ENCODE measurements around the gene PNMA8A. TPM values are rescaled to one million over a fixed set of nuclear protein-coding genes. Genes with fewer than 3 reads are reported as not detected.

The PNMA8A gene
- total and polyA plus RNA-seq, 2 experiments from 2014 or later, result 5.5 to 11.2 TPM

DNA sequence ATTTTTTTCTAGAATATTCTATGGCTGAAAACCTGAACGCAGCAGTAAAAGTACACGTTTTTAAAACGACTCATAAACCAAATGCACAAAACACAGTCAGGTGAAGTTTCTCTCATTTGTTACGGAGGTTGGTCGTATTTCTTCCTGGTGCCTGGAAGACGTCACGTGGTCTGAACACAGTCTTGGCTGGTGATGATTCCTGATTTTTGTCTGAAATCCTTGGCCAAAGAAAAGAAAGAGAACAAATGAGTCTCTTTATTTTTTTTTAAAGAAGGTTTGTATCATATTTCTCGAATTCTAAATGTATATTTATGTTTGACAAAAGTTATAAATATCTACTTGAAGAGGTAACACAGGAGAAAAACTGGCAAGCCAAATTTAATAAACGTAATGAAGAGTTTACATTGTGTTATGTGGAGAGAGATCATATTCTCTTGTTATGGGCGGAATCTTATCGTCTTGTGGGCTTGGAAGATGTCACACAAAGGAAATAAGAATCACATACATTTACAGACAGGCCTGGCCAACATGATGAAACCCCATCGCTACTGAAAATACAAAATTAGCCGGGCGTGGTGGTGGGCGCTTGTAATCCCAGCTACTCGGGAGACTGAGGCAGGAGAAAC lies 10.0 kb upstream of the PNMA8A start:
- Histone ChIP-seq H3K9me3 (ENCODE audit: low read depth) (no peaks in the 10 kb centered on the region), H3K4me2 (peak overlapping the region; percentile 66), H4K20me1 (ENCODE audit: insufficient read depth, poor library complexity, severe bottlenecking) (no peaks in the 10 kb centered on the region), H3K36me3 (replicated peaks; ENCODE audit: insufficient read depth, low read depth) (no peaks in the 10 kb centered on the region), H3K9me2 (replicated peaks; ENCODE audit: insufficient read depth) (no peaks in the 10 kb centered on the region), H3K4me1 (ENCODE audit: insufficient read depth) (peaks cover 23% of the 10 kb centered on the region), H3K4me3 (no peak overlapping the region), H2AFZ (no peak overlapping the region), H3K79me2 (no peaks in the 10 kb centered on the region), H3K27ac (peak overlapping the region; percentile 94), H3K27me3 (no peaks in the 10 kb centered on the region)
- WGBS (ENCODE audit: low lambda C conversion rate, missing lambda C conversion rate), result 47% methylated on average over 16 of the region's 16 CpGs
- no peak for TF ChIP-seq EZH2phosphoT487 (IDR thresholded peaks at IDR 0.05; ENCODE audit: low read depth, severe bottlenecking, unreplicated experiment)
- TF ChIP-seq, protein P1, sequence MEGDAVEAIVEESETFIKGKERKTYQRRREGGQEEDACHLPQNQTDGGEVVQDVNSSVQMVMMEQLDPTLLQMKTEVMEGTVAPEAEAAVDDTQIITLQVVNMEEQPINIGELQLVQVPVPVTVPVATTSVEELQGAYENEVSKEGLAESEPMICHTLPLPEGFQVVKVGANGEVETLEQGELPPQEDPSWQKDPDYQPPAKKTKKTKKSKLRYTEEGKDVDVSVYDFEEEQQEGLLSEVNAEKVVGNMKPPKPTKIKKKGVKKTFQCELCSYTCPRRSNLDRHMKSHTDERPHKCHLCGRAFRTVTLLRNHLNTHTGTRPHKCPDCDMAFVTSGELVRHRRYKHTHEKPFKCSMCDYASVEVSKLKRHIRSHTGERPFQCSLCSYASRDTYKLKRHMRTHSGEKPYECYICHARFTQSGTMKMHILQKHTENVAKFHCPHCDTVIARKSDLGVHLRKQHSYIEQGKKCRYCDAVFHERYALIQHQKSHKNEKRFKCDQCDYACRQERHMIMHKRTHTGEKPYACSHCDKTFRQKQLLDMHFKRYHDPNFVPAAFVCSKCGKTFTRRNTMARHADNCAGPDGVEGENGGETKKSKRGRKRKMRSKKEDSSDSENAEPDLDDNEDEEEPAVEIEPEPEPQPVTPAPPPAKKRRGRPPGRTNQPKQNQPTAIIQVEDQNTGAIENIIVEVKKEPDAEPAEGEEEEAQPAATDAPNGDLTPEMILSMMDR (IDR thresholded peaks at IDR 0.05; ENCODE audit: poor library complexity), result no peak
- no peak for TF ChIP-seq EZH2 (IDR thresholded peaks at IDR 0.05; ENCODE audit: borderline replicate concordance)
- DNase-seq (ENCODE audit: low spot score), result no peak

DNA sequence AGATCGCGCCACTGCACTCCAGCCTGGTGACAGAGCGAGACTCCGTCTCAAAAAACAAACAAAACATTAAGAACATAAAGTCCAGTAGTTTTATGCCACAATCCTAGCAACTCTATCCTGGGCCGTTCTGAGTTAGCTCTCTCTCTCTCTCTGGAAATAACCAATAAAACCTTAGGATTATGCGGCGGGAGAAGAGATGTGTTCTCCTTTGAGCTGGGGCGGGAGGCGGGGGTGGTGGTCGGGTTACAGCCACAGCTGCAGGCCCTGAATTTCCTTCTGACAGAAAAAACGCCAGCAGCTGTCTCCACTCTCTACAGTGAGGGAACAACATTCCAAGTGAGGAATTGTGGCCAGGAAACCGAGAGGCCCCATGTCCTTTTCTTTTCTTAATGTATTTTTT lies 9.1 kb upstream of the PNMA8A start:
- Histone ChIP-seq H3K4me3 (no peak overlapping the region), H2AFZ (peak overlapping the region; percentile 17), H3K4me2 (peak overlapping the region; percentile 66), H3K4me1 (ENCODE audit: insufficient read depth) (peaks cover 23% of the 10 kb centered on the region), H3K27ac (peak overlapping the region; percentile 94), H3K27me3 (no peaks in the 10 kb centered on the region), H3K9me2 (replicated peaks; ENCODE audit: insufficient read depth) (no peaks in the 10 kb centered on the region), H3K79me2 (no peaks in the 10 kb centered on the region), H4K20me1 (ENCODE audit: insufficient read depth, poor library complexity, severe bottlenecking) (no peaks in the 10 kb centered on the region), H3K9me3 (ENCODE audit: low read depth) (no peaks in the 10 kb centered on the region), H3K36me3 (replicated peaks; ENCODE audit: insufficient read depth, low read depth) (no peaks in the 10 kb centered on the region)
- 18% methylated on average over 12 of the region's 12 CpGs for WGBS (ENCODE audit: low lambda C conversion rate, missing lambda C conversion rate)
- TF ChIP-seq EZH2phosphoT487 (IDR thresholded peaks at IDR 0.05; ENCODE audit: low read depth, severe bottlenecking, unreplicated experiment), result no peak
- no peak for TF ChIP-seq EZH2 (IDR thresholded peaks at IDR 0.05; ENCODE audit: borderline replicate concordance)
- TF ChIP-seq, protein P1 (IDR thresholded peaks at IDR 0.05; ENCODE audit: poor library complexity), result no peak
- DNase-seq (ENCODE audit: low spot score), result peak; percentile 81

DNA sequence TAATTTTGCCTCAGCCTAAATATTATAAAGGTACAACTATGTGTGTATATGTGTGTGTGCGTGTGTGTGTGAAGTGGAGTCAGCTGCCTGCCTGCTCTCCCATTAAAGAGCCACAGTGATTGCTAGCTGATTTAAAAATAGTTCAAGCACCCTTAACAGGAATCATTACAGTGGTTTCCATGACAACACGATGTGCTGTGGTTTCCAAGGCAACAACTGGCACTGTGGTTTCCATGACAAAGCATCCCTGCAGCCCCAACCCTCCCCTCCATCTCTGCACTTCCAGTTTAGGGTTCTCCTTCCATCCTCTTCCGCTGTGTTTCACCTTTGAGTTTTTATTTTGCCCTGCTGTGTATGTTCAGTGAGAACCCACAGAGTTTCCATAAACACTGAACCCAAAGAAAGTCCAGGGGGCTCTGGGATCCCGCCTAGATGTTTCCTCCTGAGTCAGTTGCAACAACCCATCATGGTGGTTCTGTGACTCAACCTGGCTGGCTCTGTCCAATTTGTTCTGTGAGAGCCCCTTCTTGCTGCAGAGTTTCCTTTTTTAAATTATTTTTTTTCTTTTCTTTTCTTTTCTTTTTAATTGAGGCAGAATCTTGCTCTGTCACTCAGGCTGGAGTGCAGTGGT lies 7.1 kb upstream of the PNMA8A start:
- Histone ChIP-seq H3K27ac (no peak overlapping the region), H3K4me2 (no peak overlapping the region), H3K27me3 (no peaks in the 10 kb centered on the region), H2AFZ (no peak overlapping the region), H3K36me3 (replicated peaks; ENCODE audit: insufficient read depth, low read depth) (no peaks in the 10 kb centered on the region), H3K9me3 (ENCODE audit: low read depth) (no peaks in the 10 kb centered on the region), H3K4me3 (no peak overlapping the region), H3K4me1 (ENCODE audit: insufficient read depth) (peaks cover 23% of the 10 kb centered on the region), H3K79me2 (no peaks in the 10 kb centered on the region), H3K9me2 (replicated peaks; ENCODE audit: insufficient read depth) (no peaks in the 10 kb centered on the region), H4K20me1 (ENCODE audit: insufficient read depth, poor library complexity, severe bottlenecking) (no peaks in the 10 kb centered on the region)
- no peak for DNase-seq (ENCODE audit: low spot score)
- no peak for TF ChIP-seq EZH2phosphoT487 (IDR thresholded peaks at IDR 0.05; ENCODE audit: low read depth, severe bottlenecking, unreplicated experiment)
- TF ChIP-seq EZH2 (IDR thresholded peaks at IDR 0.05; ENCODE audit: borderline replicate concordance), result no peak
- TF ChIP-seq, protein P1 (IDR thresholded peaks at IDR 0.05; ENCODE audit: poor library complexity), result no peak
- WGBS (ENCODE audit: low lambda C conversion rate, missing lambda C conversion rate), result 41% methylated on average over 4 of the region's 4 CpGs

All from hepatocyte (in vitro differentiated cells).